HCT116 (cell line): ENCODE measurements around the gene GRIP2.

Source experiments
- EZH2 ChIP-seq: fragments of 200-600 bp; sonication (generic); IDR thresholded peaks from 2 replicates; pipeline ENCODE4 v1.6.1; 2017; ENCODE audit warnings: antibody characterized with exemption, mixed run types
- EZH2phosphoT487 ChIP-seq: fragments of 200-600 bp; IDR thresholded peaks from 2 replicates; pipeline ENCODE4 v1.6.1; 2018; ENCODE audit warnings: antibody characterized with exemption, borderline replicate concordance
- POLR2A ChIP-seq: IDR thresholded peaks from 2 replicates; pipeline ENCODE4 v1.7.0; 2011; ENCODE audit warnings: borderline replicate concordance; ENCODE audit not compliant: insufficient read depth, insufficient read length; ENCODE audit errors: extremely low read depth
- POLR2AphosphoS5 ChIP-seq: IDR thresholded peaks from 2 replicates; pipeline ENCODE4 v1.6.1; 2011; ENCODE audit warnings: mild to moderate bottlenecking, low read depth, low read length, moderate library complexity
- RAD21 ChIP-seq: IDR thresholded peaks from 2 replicates; pipeline ENCODE4 v1.6.1; 2012; ENCODE audit warnings: low read depth, mild to moderate bottlenecking
- TF ChIP-seq, protein P1 (sequence below), 3 experiments: fragments of 200-600 bp in 1 of 3; sonication (generic) in 1 of 3; IDR thresholded peaks in 2 of 3; conservative IDR thresholded peaks in 1 of 3; 2 replicates each; pipeline ENCODE4 v1.5.1; 2012 to 2017; ENCODE audit warnings: low read depth in 2 of 3, low read length in 2 of 3, antibody characterized with exemption in 1 of 3, borderline replicate concordance in 1 of 3, control low read depth in 1 of 3, mild to moderate bottlenecking in 1 of 3, mixed read lengths in 1 of 3, mixed run types in 1 of 3, moderate library complexity in 1 of 3; ENCODE audit not compliant: insufficient read depth in 1 of 3

DNA sequence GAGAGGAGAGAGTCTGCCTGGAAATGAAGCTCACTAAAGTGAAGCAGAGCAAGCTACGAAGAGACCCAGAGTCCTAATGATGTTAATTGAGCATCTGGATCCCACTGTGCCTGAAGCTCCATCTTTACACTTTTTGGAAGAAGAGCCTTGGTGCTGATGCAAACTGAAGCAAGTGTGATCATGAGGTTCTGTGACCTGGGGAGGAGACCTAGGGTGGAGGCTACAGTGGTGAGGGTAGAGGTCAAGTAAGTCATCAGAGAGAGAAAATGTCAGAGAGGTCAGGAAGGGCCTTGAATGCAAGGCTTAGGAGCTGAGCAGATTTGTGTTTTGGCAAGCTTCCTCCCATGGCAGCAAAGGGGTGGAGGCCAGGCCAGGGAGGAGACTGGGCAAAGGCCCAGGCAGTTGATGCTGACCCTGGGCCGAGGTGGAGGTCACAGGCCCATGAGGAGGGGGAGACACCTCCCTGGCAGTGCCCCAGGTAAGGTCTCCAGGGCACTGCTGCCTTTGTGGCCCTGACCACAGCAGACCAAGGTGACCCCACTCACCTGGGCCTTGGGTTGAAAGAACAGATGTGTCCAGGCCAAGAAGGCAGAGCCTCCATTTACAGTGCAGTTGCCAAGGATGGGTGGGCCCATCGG lies 1.6 kb downstream of the GRIP2 start:
- TF ChIP-seq POLR2AphosphoS5 (no peak), RAD21 (no peak), EZH2phosphoT487 (no peak), EZH2 (no peak), POLR2A (no peak)
- TF ChIP-seq, protein P1, sequence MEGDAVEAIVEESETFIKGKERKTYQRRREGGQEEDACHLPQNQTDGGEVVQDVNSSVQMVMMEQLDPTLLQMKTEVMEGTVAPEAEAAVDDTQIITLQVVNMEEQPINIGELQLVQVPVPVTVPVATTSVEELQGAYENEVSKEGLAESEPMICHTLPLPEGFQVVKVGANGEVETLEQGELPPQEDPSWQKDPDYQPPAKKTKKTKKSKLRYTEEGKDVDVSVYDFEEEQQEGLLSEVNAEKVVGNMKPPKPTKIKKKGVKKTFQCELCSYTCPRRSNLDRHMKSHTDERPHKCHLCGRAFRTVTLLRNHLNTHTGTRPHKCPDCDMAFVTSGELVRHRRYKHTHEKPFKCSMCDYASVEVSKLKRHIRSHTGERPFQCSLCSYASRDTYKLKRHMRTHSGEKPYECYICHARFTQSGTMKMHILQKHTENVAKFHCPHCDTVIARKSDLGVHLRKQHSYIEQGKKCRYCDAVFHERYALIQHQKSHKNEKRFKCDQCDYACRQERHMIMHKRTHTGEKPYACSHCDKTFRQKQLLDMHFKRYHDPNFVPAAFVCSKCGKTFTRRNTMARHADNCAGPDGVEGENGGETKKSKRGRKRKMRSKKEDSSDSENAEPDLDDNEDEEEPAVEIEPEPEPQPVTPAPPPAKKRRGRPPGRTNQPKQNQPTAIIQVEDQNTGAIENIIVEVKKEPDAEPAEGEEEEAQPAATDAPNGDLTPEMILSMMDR (IDR thresholded peaks at IDR 0.05 in 2 of 3, conservative IDR thresholded peaks at IDR 0.05 in 1 of 3; ENCODE audit: borderline replicate concordance in 1 of 3, insufficient read depth in 1 of 3, low read depth in 2 of 3, low read length in 2 of 3): no peak
